GM23338 (cell line): ENCODE data around the gene RGL1. TPM values are rescaled to one million over a fixed set of nuclear protein-coding genes. Genes with fewer than 3 reads are reported as not detected.

Experiments used
- ATAC-seq: fragments of 200-7000 bp; cut with Tn5 transposase; 3 replicates; pipeline ENCODE4 v1.9.1; 2020
- DNase-seq: peaks from one replicate; pipeline ENCODE4 v3.0.0-alpha.2; 2015; ENCODE audit warnings: low spot score
- H2AFZ ChIP-seq: fragments of 200-600 bp; sonication (generic); 2 replicates; pipeline ENCODE4 v1.8.0; 2016; ENCODE audit warnings: antibody characterized with exemption, mild to moderate bottlenecking, moderate library complexity
- H3F3A ChIP-seq: fragments of 200-600 bp; sonication (generic); replicated peaks from 2 replicates; pipeline ENCODE4 v1.8.0; 2017; ENCODE audit warnings: antibody characterized with exemption, mixed run types, low read depth
- H3K27ac ChIP-seq: fragments of 200-600 bp; sonication (generic); 2 replicates; pipeline ENCODE4 v1.6.1; 2016; ENCODE audit warnings: low read depth
- H3K27me3 ChIP-seq: fragments of 200-600 bp; sonication (generic); 2 replicates; pipeline ENCODE4 v1.8.0; 2016; ENCODE audit warnings: mild to moderate bottlenecking, mixed run types, moderate library complexity; ENCODE audit not compliant: insufficient read depth
- H3K36me3 ChIP-seq: fragments of 200-600 bp; sonication (generic); 2 replicates; pipeline ENCODE4 v1.8.0; 2016; ENCODE audit warnings: mild to moderate bottlenecking; ENCODE audit not compliant: insufficient read depth
- H3K4me1 ChIP-seq: fragments of 200-600 bp; sonication (generic); 2 replicates; pipeline ENCODE4 v1.8.0; 2016; ENCODE audit warnings: mild to moderate bottlenecking, moderate library complexity; ENCODE audit not compliant: insufficient read depth
- H3K4me2 ChIP-seq: fragments of 200-600 bp; sonication (generic); 2 replicates; pipeline ENCODE4 v1.7.1; 2017; ENCODE audit warnings: mixed run types
- H3K4me3 ChIP-seq: fragments of 200-600 bp; sonication (generic); 2 replicates; pipeline ENCODE4 v1.6.1; 2016; ENCODE audit warnings: mixed run types
- H3K79me2 ChIP-seq: fragments of 200-600 bp; sonication (generic); replicated peaks from 2 replicates; pipeline ENCODE4 v1.8.0; 2017; ENCODE audit warnings: mild to moderate bottlenecking; ENCODE audit not compliant: insufficient read depth
- H3K9me2 ChIP-seq: fragments of 200-600 bp; sonication (generic); 2 replicates; pipeline ENCODE4 v1.8.0; 2017; ENCODE audit not compliant: insufficient read depth
- H4K20me1 ChIP-seq: fragments of 200-600 bp; sonication (generic); replicated peaks from 2 replicates; pipeline ENCODE4 v1.8.0; 2017; ENCODE audit warnings: mild to moderate bottlenecking; ENCODE audit not compliant: insufficient read depth
- H3K27ac Mint-ChIP-seq: 2 replicates; pipeline ENCODE4 v1.8.0; 2020; ENCODE audit warnings: inconsistent platforms, mild to moderate bottlenecking, moderate library complexity, mixed read lengths
- H3K27me3 Mint-ChIP-seq: 3 replicates; pipeline ENCODE4 v1.8.0; 2022; ENCODE audit warnings: low read depth, mild to moderate bottlenecking, moderate library complexity, mixed read lengths, inconsistent platforms; ENCODE audit not compliant: insufficient read depth, poor library complexity
- H3K36me3 Mint-ChIP-seq: 3 replicates; pipeline ENCODE4 v1.8.0; 2021; ENCODE audit warnings: low read depth, mild to moderate bottlenecking, inconsistent platforms, moderate library complexity, mixed read lengths
- H3K4me1 Mint-ChIP-seq: 3 replicates; pipeline ENCODE4 v1.8.0; 2020; ENCODE audit warnings: mild to moderate bottlenecking, inconsistent platforms, mixed read lengths
- H3K4me3 Mint-ChIP-seq: 3 replicates; pipeline ENCODE4 v1.8.0; 2021; ENCODE audit warnings: moderate library complexity, mild to moderate bottlenecking, inconsistent platforms, mixed read lengths
- H3K9me3 Mint-ChIP-seq: 3 replicates; pipeline ENCODE4 v1.8.0; 2020; ENCODE audit warnings: moderate library complexity, mild to moderate bottlenecking, inconsistent platforms, mixed read lengths
- CREB1 ChIP-seq: fragments of 250-450 bp; sonication (Bioruptor Pico); IDR thresholded peaks from 2 replicates; pipeline ENCODE4 v1.5.0; 2020; ENCODE audit warnings: low read depth, mild to moderate bottlenecking, moderate library complexity
- EZH2 ChIP-seq: fragments of 200-600 bp; sonication (generic); IDR thresholded peaks from one replicate; pipeline ENCODE4 v1.8.0; 2017; ENCODE audit warnings: antibody characterized with exemption, mild to moderate bottlenecking, low read depth; ENCODE audit not compliant: unreplicated experiment
- EZH2phosphoT487 ChIP-seq: fragments of 200-600 bp; sonication (generic); IDR thresholded peaks from one replicate; pipeline ENCODE4 v1.8.1; 2018; ENCODE audit warnings: antibody characterized with exemption; ENCODE audit not compliant: unreplicated experiment
- JUNB ChIP-seq: IDR thresholded peaks from one replicate; pipeline ENCODE4 v1.6.1; 2016; ENCODE audit warnings: antibody characterized with exemption; ENCODE audit not compliant: unreplicated experiment
- NANOG ChIP-seq: IDR thresholded peaks from 2 replicates; pipeline ENCODE4 v1.6.1; 2016; ENCODE audit warnings: antibody characterized with exemption, borderline replicate concordance
- POLR2AphosphoS5 ChIP-seq: IDR thresholded peaks from 2 replicates; pipeline ENCODE4 v1.6.1; 2016; ENCODE audit warnings: antibody characterized with exemption, low read depth
- STAT1 ChIP-seq: IDR thresholded peaks from one replicate; pipeline ENCODE4 v1.6.1; 2016; ENCODE audit warnings: antibody characterized with exemption; ENCODE audit not compliant: unreplicated experiment
- ZNF114 ChIP-seq: fragments of 250-450 bp; sonication (Bioruptor Pico); IDR thresholded peaks from 2 replicates; pipeline ENCODE4 v1.5.0; 2020; ENCODE audit warnings: mild to moderate bottlenecking, moderate library complexity
- ZNF331 ChIP-seq: fragments of 250-450 bp; sonication (Bioruptor Pico); IDR thresholded peaks from 2 replicates; pipeline ENCODE4 v1.5.0; 2020; ENCODE audit warnings: low read depth, mild to moderate bottlenecking, moderate library complexity
- polyA plus RNA-seq: library from polyadenylated mRNA; unstranded; fragments of >200 nt; fragmentation: Nextera tagmentation; extraction: Ambion mirVana; gene quantifications from 2 replicates; pipeline ENCODE4 v1.2.1, GENCODE V29; 2016
- total RNA-seq: library from RNA; depleted of rRNA; stranded (reverse); fragments of >200 nt; shearing (Covaris generic); gene quantifications from 2 replicates; pipeline ENCODE4 v1.2.3, GENCODE V29; 2014
- TF ChIP-seq, protein P1 (sequence below): fragments of 250-450 bp; sonication (Bioruptor Pico); IDR thresholded peaks from 2 replicates; pipeline ENCODE4 v1.5.0; 2020; ENCODE audit warnings: mild to moderate bottlenecking, moderate library complexity
- TF ChIP-seq, protein P2 (sequence below): IDR thresholded peaks from 2 replicates; pipeline ENCODE4 v1.6.1; 2016; ENCODE audit warnings: antibody characterized with exemption
- TF ChIP-seq, protein P3 (sequence below): IDR thresholded peaks from one replicate; pipeline ENCODE4 v1.6.1; 2018; ENCODE audit warnings: antibody characterized with exemption; ENCODE audit not compliant: unreplicated experiment
- TF ChIP-seq, protein P4 (sequence below), 2 experiments: fragments of 200-600 bp in 1 of 2; sonication (generic) in 1 of 2; conservative IDR thresholded peaks; 2 replicates each; pipeline versions ENCODE4 v1.5.1 to v1.6.1; 2016 to 2017; ENCODE audit warnings: antibody characterized with exemption in 2 of 2, low read depth in 2 of 2, mild to moderate bottlenecking in 2 of 2, moderate library complexity in 1 of 2

RGL1 gene
- total and polyA plus RNA-seq, 2 experiments from 2014 or later: 0.91 to 2.6 TPM

DNA sequence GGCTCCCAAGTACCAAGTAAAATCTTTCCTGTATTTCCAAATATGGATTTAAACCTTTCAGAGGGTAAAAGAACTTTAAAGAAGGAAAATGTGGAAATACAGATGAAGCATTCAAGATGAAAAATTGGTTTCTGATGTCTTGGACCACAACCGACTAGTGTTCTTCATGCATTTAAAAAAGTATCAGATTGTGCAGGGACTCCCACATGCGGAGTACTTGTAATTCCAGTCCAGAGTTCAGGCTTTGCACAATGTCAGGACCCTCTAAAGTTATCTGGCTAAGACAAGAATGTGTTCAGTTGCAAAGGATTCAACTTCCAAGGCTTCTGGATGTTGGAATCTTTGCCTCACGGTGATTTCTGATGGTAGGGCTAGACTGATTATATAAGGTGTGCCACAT is 66.7 kb downstream of the RGL1 start:
- H3K27ac Mint-ChIP-seq: peak overlapping the region; percentile 63; the same call in 1 of the 2 replicates
- H3K27ac ChIP-seq: no peak overlapping the region
- H2AFZ ChIP-seq: no peak overlapping the region
- TF ChIP-seq NANOG (no peak), EZH2phosphoT487 (no peak), STAT1 (no peak), POLR2AphosphoS5 (no peak), ZNF331 (CRISPR knock-in tag) (no peak), ZNF114 (no peak), EZH2 (no peak), CREB1 (CRISPR knock-in tag) (no peak), JUNB (no peak)
- TF ChIP-seq, protein P1, sequence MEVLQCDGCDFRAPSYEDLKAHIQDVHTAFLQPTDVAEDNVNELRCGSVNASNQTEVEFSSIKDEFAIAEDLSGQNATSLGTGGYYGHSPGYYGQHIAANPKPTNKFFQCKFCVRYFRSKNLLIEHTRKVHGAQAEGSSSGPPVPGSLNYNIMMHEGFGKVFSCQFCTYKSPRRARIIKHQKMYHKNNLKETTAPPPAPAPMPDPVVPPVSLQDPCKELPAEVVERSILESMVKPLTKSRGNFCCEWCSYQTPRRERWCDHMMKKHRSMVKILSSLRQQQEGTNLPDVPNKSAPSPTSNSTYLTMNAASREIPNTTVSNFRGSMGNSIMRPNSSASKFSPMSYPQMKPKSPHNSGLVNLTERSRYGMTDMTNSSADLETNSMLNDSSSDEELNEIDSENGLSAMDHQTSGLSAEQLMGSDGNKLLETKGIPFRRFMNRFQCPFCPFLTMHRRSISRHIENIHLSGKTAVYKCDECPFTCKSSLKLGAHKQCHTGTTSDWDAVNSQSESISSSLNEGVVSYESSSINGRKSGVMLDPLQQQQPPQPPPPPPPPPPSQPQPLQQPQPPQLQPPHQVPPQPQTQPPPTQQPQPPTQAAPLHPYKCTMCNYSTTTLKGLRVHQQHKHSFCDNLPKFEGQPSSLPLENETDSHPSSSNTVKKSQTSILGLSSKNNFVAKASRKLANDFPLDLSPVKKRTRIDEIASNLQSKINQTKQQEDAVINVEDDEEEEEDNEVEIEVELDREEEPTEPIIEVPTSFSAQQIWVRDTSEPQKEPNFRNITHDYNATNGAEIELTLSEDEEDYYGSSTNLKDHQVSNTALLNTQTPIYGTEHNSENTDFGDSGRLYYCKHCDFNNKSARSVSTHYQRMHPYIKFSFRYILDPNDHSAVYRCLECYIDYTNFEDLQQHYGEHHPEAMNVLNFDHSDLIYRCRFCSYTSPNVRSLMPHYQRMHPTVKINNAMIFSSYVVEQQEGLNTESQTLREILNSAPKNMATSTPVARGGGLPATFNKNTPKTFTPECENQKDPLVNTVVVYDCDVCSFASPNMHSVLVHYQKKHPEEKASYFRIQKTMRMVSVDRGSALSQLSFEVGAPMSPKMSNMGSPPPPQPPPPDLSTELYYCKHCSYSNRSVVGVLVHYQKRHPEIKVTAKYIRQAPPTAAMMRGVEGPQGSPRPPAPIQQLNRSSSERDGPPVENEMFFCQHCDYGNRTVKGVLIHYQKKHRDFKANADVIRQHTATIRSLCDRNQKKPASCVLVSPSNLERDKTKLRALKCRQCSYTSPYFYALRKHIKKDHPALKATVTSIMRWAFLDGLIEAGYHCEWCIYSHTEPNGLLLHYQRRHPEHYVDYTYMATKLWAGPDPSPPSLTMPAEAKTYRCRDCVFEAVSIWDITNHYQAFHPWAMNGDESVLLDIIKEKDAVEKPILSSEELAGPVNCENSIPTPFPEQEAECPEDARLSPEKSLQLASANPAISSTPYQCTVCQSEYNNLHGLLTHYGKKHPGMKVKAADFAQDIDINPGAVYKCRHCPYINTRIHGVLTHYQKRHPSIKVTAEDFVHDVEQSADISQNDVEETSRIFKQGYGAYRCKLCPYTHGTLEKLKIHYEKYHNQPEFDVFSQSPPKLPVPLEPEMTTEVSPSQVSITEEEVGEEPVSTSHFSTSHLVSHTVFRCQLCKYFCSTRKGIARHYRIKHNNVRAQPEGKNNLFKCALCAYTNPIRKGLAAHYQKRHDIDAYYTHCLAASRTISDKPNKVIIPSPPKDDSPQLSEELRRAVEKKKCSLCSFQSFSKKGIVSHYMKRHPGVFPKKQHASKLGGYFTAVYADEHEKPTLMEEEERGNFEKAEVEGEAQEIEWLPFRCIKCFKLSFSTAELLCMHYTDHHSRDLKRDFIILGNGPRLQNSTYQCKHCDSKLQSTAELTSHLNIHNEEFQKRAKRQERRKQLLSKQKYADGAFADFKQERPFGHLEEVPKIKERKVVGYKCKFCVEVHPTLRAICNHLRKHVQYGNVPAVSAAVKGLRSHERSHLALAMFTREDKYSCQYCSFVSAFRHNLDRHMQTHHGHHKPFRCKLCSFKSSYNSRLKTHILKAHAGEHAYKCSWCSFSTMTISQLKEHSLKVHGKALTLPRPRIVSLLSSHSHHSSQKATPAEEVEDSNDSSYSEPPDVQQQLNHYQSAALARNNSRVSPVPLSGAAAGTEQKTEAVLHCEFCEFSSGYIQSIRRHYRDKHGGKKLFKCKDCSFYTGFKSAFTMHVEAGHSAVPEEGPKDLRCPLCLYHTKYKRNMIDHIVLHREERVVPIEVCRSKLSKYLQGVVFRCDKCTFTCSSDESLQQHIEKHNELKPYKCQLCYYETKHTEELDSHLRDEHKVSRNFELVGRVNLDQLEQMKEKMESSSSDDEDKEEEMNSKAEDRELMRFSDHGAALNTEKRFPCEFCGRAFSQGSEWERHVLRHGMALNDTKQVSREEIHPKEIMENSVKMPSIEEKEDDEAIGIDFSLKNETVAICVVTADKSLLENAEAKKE (CRISPR knock-in tag): no peak
- TF ChIP-seq, protein P2, sequence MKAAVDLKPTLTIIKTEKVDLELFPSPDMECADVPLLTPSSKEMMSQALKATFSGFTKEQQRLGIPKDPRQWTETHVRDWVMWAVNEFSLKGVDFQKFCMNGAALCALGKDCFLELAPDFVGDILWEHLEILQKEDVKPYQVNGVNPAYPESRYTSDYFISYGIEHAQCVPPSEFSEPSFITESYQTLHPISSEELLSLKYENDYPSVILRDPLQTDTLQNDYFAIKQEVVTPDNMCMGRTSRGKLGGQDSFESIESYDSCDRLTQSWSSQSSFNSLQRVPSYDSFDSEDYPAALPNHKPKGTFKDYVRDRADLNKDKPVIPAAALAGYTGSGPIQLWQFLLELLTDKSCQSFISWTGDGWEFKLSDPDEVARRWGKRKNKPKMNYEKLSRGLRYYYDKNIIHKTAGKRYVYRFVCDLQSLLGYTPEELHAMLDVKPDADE: no peak
- TF ChIP-seq, protein P3, sequence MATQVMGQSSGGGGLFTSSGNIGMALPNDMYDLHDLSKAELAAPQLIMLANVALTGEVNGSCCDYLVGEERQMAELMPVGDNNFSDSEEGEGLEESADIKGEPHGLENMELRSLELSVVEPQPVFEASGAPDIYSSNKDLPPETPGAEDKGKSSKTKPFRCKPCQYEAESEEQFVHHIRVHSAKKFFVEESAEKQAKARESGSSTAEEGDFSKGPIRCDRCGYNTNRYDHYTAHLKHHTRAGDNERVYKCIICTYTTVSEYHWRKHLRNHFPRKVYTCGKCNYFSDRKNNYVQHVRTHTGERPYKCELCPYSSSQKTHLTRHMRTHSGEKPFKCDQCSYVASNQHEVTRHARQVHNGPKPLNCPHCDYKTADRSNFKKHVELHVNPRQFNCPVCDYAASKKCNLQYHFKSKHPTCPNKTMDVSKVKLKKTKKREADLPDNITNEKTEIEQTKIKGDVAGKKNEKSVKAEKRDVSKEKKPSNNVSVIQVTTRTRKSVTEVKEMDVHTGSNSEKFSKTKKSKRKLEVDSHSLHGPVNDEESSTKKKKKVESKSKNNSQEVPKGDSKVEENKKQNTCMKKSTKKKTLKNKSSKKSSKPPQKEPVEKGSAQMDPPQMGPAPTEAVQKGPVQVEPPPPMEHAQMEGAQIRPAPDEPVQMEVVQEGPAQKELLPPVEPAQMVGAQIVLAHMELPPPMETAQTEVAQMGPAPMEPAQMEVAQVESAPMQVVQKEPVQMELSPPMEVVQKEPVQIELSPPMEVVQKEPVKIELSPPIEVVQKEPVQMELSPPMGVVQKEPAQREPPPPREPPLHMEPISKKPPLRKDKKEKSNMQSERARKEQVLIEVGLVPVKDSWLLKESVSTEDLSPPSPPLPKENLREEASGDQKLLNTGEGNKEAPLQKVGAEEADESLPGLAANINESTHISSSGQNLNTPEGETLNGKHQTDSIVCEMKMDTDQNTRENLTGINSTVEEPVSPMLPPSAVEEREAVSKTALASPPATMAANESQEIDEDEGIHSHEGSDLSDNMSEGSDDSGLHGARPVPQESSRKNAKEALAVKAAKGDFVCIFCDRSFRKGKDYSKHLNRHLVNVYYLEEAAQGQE: no peak
- TF ChIP-seq, protein P4, sequence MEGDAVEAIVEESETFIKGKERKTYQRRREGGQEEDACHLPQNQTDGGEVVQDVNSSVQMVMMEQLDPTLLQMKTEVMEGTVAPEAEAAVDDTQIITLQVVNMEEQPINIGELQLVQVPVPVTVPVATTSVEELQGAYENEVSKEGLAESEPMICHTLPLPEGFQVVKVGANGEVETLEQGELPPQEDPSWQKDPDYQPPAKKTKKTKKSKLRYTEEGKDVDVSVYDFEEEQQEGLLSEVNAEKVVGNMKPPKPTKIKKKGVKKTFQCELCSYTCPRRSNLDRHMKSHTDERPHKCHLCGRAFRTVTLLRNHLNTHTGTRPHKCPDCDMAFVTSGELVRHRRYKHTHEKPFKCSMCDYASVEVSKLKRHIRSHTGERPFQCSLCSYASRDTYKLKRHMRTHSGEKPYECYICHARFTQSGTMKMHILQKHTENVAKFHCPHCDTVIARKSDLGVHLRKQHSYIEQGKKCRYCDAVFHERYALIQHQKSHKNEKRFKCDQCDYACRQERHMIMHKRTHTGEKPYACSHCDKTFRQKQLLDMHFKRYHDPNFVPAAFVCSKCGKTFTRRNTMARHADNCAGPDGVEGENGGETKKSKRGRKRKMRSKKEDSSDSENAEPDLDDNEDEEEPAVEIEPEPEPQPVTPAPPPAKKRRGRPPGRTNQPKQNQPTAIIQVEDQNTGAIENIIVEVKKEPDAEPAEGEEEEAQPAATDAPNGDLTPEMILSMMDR (conservative IDR thresholded peaks at IDR 0.05; ENCODE audit: low read depth in 2 of 2): no peak
- peaks cover 45% of the 10 kb centered on the region for H3K4me1 Mint-ChIP-seq
- no peaks in the 10 kb centered on the region for H3F3A ChIP-seq
- no peaks in the 10 kb centered on the region for H3K9me3 Mint-ChIP-seq
- H3K27me3 Mint-ChIP-seq: no peaks in the 10 kb centered on the region
- no peaks in the 10 kb centered on the region for H3K36me3 Mint-ChIP-seq
- peaks cover 34% of the 10 kb centered on the region for H3K4me1 ChIP-seq
- H3K27me3 ChIP-seq: no peaks in the 10 kb centered on the region
- H3K36me3 ChIP-seq: no peaks in the 10 kb centered on the region
- peak overlapping the region; percentile 20; the same call in 1 of the 2 replicates for H3K4me2 ChIP-seq
- H3K79me2 ChIP-seq: no peaks in the 10 kb centered on the region
- no peaks in the 10 kb centered on the region for H4K20me1 ChIP-seq
- H3K9me2 ChIP-seq: no peaks in the 10 kb centered on the region; the same call in 1 of the 2 replicates
- no peak overlapping the region for H3K4me3 ChIP-seq
- ATAC-seq: no peak
- no peak overlapping the region for H3K4me3 Mint-ChIP-seq
- no peak for DNase-seq
